SK-N-SH (cell line): ENCODE data around the gene PZP.
"Not testable (repeated sequence)": the region's sequence is repeated elsewhere in the genome, so short reads cannot be mapped to it uniquely, and the experiment has no call there.

Source experiments
- CTCF ChIP-seq: fragments of 200-600 bp; sonication (generic); IDR thresholded peaks from 2 replicates; pipeline ENCODE4 v1.6.1; 2017; ENCODE audit warnings: antibody characterized with exemption, mild to moderate bottlenecking, moderate library complexity
- EP300 ChIP-seq, 2 experiments: IDR thresholded peaks; 2 replicates each; pipeline versions ENCODE4 v1.4.0 to v1.6.1; 2012; ENCODE audit warnings: borderline replicate concordance in 1 of 2, low read depth in 1 of 2, low read length in 1 of 2
- EZH2phosphoT487 ChIP-seq: fragments of 200-600 bp; sonication (generic); IDR thresholded peaks from 2 replicates; pipeline ENCODE4 v1.6.1; 2017; ENCODE audit warnings: low read depth, mixed run types, mild to moderate bottlenecking, antibody characterized with exemption, moderate library complexity, borderline replicate concordance
- TF ChIP-seq, protein P1 (sequence below): fragments of 150-350 bp; IDR thresholded peaks from 2 replicates; pipeline ENCODE4 v1.6.1; 2017; ENCODE audit warnings: antibody characterized with exemption, low read length, low read depth, borderline replicate concordance

DNA sequence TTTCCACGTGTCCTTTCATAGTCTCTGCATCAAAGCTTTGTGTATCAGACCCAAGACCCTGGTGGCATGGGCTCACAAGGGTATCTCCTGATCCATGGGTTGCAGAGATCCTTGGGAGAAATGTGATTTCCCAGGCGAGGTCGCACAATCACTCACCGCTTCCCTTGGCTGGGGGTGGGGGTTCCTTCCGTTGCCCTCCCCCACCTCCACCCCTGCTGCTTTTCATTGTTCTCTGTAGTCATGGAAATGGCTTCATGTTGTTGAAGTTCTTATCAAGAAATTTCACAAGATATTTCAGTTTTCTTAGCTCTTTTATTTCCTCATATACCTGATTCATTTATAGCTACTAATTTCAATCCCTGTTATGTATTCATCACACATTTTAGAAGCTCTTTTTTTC is 40.9 kb downstream of the PZP start:
- TF ChIP-seq CTCF; EP300 (IDR thresholded peaks at IDR 0.05; ENCODE audit: borderline replicate concordance in 1 of 2, low read depth in 1 of 2, low read length in 1 of 2); EZH2phosphoT487: not testable (repeated sequence)
- TF ChIP-seq, protein P1, sequence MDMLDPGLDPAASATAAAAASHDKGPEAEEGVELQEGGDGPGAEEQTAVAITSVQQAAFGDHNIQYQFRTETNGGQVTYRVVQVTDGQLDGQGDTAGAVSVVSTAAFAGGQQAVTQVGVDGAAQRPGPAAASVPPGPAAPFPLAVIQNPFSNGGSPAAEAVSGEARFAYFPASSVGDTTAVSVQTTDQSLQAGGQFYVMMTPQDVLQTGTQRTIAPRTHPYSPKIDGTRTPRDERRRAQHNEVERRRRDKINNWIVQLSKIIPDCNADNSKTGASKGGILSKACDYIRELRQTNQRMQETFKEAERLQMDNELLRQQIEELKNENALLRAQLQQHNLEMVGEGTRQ = not testable (repeated sequence)
